NCI-H2107 treated with DMSO at 0.1 percent for 48 hours (cell line): Measurements from ENCODE around the gene RARB.

Experiments used
- DNase-seq: peaks from one replicate; lab custom pipeline; 2025; ENCODE audit not compliant: unreplicated experiment; lab: John Stamatoyannopoulos, UW

The RARB gene

GRCh38 chr3:25547103-25547502 lies 119.0 kb downstream of the RARB start:
- DNase-seq, result no peak

DNA sequence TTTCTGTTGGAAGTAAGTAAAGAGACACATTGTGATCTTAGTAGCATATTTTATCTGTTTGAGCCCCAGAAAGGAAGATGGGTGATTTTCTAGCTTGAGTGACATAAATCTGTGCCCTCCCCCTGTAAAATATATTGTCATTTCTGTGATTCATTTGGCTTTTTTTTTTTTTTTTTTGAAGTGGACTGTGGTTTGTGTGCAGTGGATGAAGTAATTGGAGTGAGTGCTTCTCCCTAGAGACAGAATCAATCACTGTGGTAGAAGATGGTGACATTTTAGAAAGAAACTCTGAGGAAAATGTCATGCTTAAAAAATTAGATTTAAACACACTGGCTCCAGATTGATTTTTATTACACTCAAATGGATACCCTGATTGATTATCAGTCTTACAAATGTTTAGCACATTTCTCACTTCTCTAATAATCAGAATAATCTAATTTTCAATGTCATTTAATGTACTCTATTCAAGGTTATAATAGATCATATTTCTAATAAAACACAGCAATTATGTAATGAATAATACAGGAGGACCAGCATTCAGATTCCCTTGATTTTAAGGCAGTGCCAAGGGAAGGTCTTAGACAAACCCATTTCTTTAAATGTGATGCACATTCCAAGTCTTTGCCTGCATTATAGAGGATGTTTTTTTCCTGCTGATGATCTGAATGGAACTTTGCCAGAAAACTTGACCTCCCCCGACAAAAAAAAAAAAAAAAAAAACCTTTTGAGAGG lies 120.0 kb downstream of the RARB start:
- DNase-seq, result no peak

- no peak for DNase-seq
These were observed 120.8 kb downstream of the RARB start for GRCh38 chr3:25548836-25549235.

DNA sequence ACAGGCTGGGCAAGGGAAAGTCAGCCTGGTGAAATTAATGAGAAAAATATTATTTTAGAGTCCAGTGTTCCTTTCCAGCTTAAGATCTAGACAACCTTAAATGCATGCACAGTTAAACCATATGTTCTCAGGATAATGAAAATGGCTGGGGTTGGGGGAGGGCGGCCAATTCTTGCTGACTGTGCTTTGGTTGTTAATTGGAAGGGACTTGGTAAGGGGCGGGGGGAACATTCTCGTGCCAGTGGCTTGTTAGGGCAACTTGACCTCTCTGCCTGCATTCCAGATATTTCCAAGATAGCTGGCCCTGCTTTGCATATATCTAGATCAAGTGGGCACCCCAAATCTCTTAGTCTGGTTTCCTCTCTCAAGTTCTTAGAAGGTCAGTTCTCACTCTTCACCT lies 124.2 kb downstream of the RARB start:
- no peak for DNase-seq

DNA sequence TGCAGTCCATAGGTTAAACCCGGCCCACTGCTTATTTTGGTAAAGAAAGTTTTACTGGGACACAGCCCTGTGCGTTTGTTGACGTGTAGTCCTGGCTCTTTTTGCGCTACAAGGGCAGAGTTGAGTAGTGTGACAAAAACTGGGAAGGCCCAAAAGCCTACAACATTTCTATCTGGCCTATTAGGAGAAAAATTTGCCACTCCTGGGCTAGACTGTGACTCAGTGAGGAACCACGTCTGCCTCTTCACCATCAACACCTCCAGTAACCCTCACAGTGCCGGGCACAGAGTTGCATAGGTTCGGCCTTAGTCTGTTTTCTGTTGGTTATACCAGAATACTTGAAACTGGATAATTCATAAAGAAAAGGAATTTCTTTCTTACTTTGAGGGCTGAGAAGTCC lies 126.3 kb downstream of the RARB start:
- DNase-seq, result no peak

DNA sequence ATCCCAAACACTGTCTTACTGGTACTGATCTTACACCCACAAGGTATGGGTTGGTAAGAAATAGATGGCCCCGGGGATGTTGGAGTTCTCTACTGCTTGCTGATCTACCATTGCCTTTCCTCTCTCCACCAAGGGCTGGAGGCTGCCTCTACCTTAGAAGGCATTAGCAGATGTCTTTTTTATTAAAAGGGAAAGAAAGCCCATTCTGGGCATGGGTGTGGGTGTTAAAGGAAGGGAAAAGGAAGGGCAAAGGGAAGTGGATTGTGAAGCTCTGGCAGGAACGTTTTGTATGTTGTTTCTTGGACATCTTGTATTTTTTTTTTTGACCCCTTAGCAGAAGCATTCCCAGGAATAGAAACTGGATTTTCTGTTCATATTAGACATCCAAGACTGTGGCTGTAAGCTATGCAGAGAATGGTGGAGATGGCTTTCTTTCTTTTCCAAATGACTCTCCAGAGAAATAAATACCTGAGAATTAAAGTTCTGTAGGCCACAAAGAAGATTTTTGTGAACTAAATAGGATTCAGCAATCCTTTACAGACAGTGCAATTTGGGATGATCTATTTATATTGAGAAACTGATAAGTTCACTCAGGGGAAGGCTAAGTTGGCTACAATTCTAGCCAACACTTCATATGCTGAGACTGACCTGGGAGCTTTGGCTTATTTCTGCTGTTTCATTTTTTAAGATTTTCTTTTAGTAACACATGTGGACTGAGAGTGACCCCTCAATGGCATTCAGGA lies 127.8 kb downstream of the RARB start:
- DNase-seq, result no peak

DNA sequence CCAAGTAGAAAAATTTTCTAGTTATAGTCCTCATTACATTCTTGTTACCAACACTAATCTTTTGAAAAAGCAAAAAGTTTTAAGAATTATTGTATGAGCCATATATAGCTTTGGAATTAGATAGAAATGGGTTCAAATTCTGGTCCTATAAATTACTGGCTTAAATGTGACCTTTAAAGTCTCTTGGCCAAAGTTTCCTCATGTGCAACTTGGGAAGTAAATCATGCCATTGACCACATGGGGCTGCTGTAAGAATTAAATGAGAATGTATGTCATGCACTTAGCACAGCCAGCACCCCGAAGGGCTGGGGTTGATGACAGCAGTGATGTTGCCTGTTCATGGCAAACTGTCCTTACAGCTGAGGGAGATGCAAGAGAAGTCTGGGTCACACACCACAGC lies 128.4 kb downstream of the RARB start:
- DNase-seq, result no peak

- DNase-seq, result no peak
These were observed 129.6 kb downstream of the RARB start for GRCh38 chr3:25557694-25558093.

GRCh38 chr3:25558121-25558520 lies 130.1 kb downstream of the RARB start:
- DNase-seq, result no peak

- DNase-seq, result no peak
These were observed 130.7 kb downstream of the RARB start for GRCh38 chr3:25558796-25559195.

- DNase-seq, result no peak
These were observed 135.5 kb downstream of the RARB start for GRCh38 chr3:25563601-25564000.

DNA sequence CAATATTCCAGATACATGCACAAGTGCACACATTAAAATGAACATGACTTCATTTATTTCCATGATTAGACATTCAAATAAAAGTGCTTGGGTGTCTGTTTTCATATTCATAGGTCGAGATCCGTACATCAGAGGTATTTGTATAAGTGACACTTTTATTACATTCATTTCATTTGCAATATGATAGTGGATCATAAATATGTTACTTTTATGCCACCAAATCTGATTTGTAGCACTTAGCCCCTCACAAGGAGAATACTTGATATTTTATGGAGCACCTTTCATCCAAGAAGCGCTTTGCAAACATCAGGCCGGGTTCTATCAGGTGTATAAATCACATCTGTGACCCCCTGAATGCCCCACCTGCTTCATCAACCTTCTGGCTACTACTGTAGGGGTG lies 136.0 kb downstream of the RARB start:
- DNase-seq, result no peak

DNA sequence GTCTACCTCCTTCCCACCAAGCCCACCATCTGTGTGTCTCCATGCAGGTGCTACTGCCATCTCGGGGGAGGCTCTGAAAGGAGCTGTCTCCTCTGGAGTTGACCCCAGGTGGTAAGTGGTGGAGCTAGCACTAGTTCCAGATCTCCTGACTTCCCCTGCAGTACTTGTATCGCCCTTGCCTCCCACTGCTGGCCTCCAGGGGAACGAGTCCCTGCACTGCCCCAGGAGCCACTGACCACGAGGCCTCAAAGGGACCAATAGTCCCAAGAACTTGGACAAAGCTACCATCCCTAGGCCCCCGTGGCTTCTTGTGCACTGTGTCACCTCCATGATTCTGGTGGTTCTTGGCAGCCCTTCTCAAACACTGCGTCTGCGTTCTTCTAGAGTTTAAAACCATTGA lies 137.7 kb downstream of the RARB start:
- DNase-seq, result no peak

- DNase-seq, result no peak
These were observed 138.4 kb downstream of the RARB start for GRCh38 chr3:25566358-25566920.

DNA sequence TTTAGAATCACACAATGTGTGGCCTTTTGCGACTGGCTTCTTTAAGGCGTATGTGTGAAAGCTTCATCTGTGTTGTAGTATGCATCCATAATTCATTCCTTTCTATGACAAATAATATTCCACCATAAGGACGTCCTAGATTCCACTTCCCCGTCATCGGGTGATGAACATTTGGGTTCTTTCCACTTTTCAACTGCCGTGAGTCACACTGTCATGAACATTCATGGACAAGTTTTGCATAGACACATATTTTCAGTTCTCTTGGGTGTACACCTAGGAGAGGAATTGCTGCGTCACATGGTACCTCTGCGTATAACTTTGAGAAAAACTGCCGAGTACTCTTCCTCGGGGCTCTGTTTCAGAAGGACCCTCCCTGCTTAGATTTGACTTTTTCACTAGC lies 139.3 kb downstream of the RARB start:
- no peak for DNase-seq

GRCh38 chr3:25567806-25568524 lies 139.9 kb downstream of the RARB start:
- DNase-seq, result no peak

DNA sequence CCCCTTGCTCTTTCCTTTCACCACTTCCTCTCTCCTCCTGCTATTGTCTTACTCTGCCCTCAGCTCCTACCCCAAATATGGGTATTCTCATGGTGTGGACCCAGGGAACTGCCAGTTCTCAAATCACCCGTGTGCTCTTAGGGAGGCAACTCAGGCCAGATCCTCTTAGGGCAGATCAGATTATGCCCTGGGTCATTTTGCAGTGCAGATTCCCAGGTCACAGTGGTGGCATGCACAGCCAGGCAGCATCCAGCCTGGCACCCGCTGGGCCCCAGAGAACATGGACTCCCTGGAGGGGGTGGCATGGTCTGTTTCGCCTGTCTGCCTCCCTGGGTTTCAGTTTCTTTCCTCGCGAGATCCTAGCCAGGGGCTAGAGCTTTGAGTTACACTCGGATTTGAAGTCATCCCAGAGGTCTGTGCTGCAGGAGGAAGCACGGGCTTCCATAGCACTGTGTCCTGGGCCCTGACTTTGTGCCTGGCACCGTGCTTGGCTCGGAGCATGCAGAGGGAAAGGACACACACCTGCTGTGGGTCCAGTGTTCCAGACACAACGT lies 140.5 kb downstream of the RARB start:
- no peak for DNase-seq

GRCh38 chr3:25571285-25571684 lies 143.2 kb downstream of the RARB start:
- no peak for DNase-seq

GRCh38 chr3:25572336-25572735 lies 144.3 kb downstream of the RARB start:
- DNase-seq, result no peak

GRCh38 chr3:25572919-25573385 lies 144.9 kb downstream of the RARB start:
- DNase-seq, result no peak
